Kidney glomerular epithelial cell (primary cell): ENCODE results near the gene EMC8.
A peak's percentile ranks its signal among the peaks of the same experiment; 100 is the strongest.
"Not testable (repeated sequence)": the region's sequence is repeated elsewhere in the genome, so short reads cannot be mapped to it uniquely, and the experiment has no call there.

ENCODE experiments used
- DNase-seq: peaks from one replicate; lab custom pipeline; 2025; lab: John Stamatoyannopoulos, UW

EMC8 gene

DNA sequence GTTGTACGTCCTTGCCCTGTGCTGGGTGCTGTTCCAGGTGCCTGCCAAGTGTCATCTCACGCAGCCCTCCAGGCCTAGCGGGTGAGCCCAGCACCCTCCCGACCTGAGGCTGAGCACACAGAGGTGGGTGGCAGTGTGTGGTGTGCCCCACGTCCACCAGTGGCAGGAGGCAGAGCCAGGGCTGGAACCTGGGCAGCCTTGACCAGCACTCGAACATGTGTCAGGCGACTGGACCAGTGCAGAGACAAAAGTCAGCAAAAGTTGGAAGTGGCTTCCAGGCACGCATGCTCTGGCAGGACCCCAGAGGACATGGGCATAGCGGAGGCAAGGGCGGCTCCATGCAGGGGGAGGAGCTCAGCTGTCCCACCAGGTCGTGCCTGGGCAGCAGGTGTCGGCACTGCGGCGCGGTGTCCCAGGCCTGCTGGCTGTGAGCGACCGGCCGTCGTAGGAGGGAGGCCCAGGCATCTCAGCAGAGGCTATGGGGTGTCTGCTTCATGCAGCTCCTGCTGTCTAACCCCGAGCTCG lies 35.9 kb upstream of the EMC8 start:
- DNase-seq, result no peak

DNA sequence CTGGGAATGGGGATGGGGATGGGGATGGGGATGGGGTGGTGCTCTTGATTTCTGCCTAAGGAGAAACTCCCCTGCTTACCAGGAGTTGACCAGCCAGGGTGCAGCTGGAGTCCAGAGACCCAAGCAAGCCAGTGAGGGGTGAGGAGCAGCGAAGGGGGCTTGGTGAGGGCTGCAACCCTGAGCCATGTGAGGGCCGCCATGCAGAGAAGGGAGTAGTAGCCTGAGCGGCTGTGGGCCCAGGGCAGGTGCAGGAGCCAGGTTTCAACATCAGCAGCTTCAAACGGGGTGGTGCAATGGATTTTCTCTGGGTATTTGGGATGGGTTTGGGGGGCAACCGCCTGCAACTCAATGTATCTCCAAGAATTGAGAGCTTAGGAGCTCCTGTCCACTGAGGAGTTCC lies 35.4 kb upstream of the EMC8 start:
- DNase-seq, result no peak

DNA sequence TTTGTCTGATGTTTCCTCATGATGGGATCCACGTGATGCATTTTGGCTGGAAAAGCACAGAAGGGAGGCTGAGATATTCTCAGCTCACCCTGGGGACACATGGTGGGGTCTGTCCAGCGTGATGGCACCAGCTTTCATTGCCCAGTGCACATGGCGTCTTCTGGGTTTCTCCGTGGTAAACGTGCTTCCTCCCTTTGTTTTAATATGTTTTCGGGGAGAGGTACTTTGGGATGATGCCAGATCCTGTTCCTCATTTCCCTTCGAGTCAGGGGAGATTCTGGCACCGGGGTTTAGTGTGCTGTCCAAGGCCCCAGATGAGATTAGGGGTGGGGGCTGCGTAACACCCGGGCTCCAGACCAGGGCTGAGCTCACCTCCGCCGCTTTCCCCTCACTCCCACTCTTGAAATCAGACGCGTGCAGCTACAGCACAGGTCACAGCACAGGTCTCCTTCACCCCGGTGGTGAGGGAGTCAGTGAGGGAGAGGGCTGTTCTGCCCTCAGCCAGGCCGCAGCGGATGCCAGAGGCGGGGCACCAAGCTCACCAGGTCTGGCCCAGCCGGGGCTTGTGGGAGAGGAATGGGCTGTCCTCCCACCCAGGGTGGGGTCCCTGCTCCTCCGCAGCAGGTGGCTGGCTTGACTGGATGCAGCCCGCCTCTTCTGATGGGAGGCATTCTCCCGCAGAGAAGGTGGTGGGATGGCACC lies 34.0 kb upstream of the EMC8 start:
- no peak for DNase-seq

- no peak for DNase-seq
Measured at GRCh38 chr16:85832570-85833218, 33.4 kb upstream of the EMC8 start.

GRCh38 chr16:85830821-85831220 lies 31.5 kb upstream of the EMC8 start:
- no peak for DNase-seq

DNA sequence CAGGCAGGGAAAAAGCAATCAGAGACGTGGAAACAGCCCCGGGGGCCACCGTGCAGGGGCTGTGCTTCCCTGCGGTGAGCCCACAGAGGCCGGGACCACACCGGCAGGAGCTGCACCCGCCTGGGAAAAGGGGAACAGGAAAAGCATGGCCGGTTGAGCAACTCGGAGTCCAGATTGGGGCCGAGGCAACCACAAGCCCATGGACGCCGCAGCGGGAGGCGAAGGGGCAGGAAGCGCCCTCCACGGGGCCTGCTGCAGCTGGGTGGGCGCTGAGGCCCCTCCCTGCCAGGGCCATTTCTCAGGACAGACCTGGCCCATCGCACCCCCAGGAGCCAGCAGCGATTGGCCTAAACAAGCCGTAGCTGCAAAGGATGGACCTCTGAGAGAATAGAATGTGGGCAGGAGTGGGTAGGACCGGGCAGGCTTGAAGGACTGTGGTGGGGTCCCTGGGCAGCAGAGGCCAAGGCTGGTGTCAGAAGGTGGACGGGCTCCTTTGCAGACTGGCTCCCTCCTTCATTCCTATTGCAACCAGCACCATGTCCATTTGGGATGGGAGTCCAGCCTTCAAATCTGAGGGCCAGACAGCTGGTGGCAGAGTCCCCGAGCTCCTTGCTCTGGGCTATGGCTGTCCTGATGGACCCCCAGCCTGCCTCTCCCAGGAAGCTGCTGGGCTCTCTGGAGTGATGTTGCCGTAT lies 30.6 kb upstream of the EMC8 start:
- no peak for DNase-seq

GRCh38 chr16:85829171-85829719 lies 29.9 kb upstream of the EMC8 start:
- DNase-seq, result no peak

GRCh38 chr16:85828166-85828565 lies 28.8 kb upstream of the EMC8 start:
- no peak for DNase-seq

DNA sequence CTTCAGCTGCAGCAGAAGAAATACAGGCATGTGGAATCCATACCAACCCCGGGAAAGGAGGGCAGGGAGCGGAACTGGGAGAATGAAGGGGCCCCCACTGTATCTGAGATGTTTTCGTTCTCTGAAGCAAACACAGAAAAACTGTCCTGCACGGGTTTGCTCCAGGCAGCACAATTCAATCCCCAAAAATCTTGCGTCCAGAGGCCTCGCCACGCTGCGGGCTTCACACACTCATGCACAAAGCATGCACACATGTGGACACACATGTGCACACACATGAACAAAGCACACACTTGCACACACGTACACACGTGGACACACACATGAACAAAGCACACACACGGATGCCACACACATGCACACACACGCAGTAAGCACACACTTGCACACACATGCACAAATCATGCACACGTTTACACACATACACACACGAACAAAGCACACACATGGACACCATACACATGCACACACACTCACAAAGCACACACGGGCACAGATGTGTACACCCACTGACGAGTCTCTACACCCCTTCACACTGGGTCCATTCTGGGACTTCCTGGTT lies 27.4 kb upstream of the EMC8 start:
- DNase-seq, result no peak

GRCh38 chr16:85825326-85825725 lies 26.0 kb upstream of the EMC8 start:
- no peak for DNase-seq

GRCh38 chr16:85824161-85825135 lies 25.1 kb upstream of the EMC8 start:
- DNase-seq, result no peak

- no peak for DNase-seq
Measured at GRCh38 chr16:85823328-85823920, 24.1 kb upstream of the EMC8 start.

GRCh38 chr16:85822145-85822544 lies 22.8 kb upstream of the EMC8 start:
- no peak for DNase-seq

DNA sequence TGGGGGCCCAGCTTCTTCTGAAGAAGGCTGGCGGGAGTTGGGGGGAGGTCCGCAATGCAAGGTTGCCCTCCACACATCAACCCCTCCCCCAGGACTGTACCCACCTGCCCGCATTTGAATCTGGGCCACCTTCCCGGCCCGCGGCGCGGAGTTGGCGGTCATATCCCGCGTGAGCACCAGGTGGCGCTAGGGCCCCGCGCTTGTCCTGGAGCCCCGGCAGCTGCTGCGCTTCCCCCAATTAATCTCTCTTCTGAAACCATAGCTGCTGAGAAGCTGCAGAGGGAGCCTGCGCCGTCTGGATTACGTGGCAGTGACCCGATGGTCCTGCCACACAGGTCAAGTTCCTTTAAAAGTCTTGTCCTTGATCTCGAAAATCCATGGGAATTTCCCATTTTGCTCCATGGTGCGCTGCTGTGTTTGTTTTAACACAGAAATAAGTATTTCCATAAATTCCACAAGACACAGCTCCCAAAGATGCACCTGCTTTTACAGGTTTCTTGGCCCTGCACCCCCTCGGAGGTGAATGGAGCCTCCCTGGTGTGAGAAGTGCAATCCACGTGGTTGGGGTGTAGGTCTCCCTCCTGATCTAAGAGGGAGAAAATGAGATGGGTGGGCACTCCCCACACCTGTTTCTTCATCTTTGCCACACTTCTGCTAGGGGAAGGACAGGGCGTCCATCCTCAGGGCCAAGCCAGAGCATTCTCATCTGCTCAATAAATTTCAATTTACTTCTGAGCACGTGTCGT lies 22.2 kb upstream of the EMC8 start:
- DNase-seq, result peak; percentile 67

- no peak for DNase-seq
Measured at GRCh38 chr16:85820604-85821372, 21.4 kb upstream of the EMC8 start.

- DNase-seq, result no peak
Measured at GRCh38 chr16:85819771-85820170, 20.4 kb upstream of the EMC8 start.

GRCh38 chr16:85819245-85819644 lies 19.9 kb upstream of the EMC8 start:
- peak; percentile 37 for DNase-seq

GRCh38 chr16:85817195-85817594 lies 17.9 kb upstream of the EMC8 start:
- DNase-seq, result not testable (repeated sequence)

GRCh38 chr16:85816159-85816558 lies 16.8 kb upstream of the EMC8 start:
- DNase-seq, result no peak
